ENCODE data around the gene GIPR.

Gene GIPR, protein sequence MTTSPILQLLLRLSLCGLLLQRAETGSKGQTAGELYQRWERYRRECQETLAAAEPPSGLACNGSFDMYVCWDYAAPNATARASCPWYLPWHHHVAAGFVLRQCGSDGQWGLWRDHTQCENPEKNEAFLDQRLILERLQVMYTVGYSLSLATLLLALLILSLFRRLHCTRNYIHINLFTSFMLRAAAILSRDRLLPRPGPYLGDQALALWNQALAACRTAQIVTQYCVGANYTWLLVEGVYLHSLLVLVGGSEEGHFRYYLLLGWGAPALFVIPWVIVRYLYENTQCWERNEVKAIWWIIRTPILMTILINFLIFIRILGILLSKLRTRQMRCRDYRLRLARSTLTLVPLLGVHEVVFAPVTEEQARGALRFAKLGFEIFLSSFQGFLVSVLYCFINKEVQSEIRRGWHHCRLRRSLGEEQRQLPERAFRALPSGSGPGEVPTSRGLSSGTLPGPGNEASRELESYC

GRCh38 chr19:45667620-45668341 lies at the start of gene GIPR:
Gene GIPR (plus strand): TSS chr19:45668221. CDS start chr19:45669521, 1,300 bp downstream.
- TF ChIP-seq, protein P1, sequence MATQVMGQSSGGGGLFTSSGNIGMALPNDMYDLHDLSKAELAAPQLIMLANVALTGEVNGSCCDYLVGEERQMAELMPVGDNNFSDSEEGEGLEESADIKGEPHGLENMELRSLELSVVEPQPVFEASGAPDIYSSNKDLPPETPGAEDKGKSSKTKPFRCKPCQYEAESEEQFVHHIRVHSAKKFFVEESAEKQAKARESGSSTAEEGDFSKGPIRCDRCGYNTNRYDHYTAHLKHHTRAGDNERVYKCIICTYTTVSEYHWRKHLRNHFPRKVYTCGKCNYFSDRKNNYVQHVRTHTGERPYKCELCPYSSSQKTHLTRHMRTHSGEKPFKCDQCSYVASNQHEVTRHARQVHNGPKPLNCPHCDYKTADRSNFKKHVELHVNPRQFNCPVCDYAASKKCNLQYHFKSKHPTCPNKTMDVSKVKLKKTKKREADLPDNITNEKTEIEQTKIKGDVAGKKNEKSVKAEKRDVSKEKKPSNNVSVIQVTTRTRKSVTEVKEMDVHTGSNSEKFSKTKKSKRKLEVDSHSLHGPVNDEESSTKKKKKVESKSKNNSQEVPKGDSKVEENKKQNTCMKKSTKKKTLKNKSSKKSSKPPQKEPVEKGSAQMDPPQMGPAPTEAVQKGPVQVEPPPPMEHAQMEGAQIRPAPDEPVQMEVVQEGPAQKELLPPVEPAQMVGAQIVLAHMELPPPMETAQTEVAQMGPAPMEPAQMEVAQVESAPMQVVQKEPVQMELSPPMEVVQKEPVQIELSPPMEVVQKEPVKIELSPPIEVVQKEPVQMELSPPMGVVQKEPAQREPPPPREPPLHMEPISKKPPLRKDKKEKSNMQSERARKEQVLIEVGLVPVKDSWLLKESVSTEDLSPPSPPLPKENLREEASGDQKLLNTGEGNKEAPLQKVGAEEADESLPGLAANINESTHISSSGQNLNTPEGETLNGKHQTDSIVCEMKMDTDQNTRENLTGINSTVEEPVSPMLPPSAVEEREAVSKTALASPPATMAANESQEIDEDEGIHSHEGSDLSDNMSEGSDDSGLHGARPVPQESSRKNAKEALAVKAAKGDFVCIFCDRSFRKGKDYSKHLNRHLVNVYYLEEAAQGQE (IDR thresholded peaks at IDR 0.05; ENCODE audit: low read depth): no peak
- TF ChIP-seq RAD21 (IDR thresholded peaks at IDR 0.05; ENCODE audit: low read depth) (no peak), TCF12 (IDR thresholded peaks at IDR 0.05; ENCODE audit: low read depth) (no peak), TAF1 (IDR thresholded peaks at IDR 0.05; ENCODE audit: low read depth) (no peak), NFIC (IDR thresholded peaks at IDR 0.05) (no peak), CREB1 (IDR thresholded peaks at IDR 0.05; ENCODE audit: low read depth) (no peak), ZBTB7A (IDR thresholded peaks at IDR 0.05; ENCODE audit: low read depth) (no peak; the same call in 1 of the 2 replicates), EGR1 (IDR thresholded peaks at IDR 0.05) (no peak), EP300 (IDR thresholded peaks at IDR 0.05; ENCODE audit: borderline replicate concordance) (no peak), TEAD4 (IDR thresholded peaks at IDR 0.05) (no peak), FOXM1 (IDR thresholded peaks at IDR 0.05; ENCODE audit: borderline replicate concordance, low read depth) (no peak), CEBPB (IDR thresholded peaks at IDR 0.05) (no peak)
- TF ChIP-seq, protein P2, sequence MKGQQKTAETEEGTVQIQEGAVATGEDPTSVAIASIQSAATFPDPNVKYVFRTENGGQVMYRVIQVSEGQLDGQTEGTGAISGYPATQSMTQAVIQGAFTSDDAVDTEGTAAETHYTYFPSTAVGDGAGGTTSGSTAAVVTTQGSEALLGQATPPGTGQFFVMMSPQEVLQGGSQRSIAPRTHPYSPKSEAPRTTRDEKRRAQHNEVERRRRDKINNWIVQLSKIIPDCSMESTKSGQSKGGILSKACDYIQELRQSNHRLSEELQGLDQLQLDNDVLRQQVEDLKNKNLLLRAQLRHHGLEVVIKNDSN (IDR thresholded peaks at IDR 0.05): no peak
- TF ChIP-seq, protein P3, sequence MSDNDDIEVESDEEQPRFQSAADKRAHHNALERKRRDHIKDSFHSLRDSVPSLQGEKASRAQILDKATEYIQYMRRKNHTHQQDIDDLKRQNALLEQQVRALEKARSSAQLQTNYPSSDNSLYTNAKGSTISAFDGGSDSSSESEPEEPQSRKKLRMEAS (IDR thresholded peaks at IDR 0.05): no peak

GRCh38 chr19:45621389-45621788 lies 46.6 kb upstream of the GIPR start:
- TF ChIP-seq RAD21 (IDR thresholded peaks at IDR 0.05; ENCODE audit: low read depth) (no peak), FOXM1 (IDR thresholded peaks at IDR 0.05; ENCODE audit: borderline replicate concordance, low read depth) (no peak), TAF1 (IDR thresholded peaks at IDR 0.05; ENCODE audit: low read depth) (no peak)

DNA sequence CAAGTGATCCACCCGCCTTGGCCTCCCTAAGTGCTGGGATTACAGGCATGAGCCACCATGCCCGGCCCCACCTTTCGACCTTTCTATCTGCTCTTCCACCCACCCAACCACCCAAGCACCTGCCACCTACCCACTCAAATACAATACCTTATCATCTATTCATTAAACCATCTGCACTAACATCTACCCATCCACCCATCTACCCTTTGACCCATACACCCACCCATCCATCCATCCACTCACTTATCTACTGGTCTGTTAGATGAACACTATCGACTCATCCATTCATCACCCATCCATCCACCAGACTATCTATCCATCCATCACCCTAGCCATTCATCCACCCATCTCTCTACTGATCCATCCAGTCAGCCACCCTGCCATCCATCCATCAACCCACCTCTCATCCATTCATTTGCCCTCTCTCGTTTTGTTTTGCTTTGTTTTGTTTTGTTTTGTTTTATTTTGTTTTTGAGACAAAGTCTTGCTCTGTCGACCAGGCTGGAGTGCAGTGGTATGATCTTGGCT lies 46.0 kb upstream of the GIPR start:
- TF ChIP-seq RAD21 (IDR thresholded peaks at IDR 0.05; ENCODE audit: low read depth) (no peak), EGR1 (IDR thresholded peaks at IDR 0.05) (no peak), ZBTB7A (IDR thresholded peaks at IDR 0.05; ENCODE audit: low read depth) (no peak), NFIC (IDR thresholded peaks at IDR 0.05) (no peak), YY1 (IDR thresholded peaks at IDR 0.05; ENCODE audit: low read depth) (no peak), TCF12 (IDR thresholded peaks at IDR 0.05; ENCODE audit: low read depth) (no peak), FOXM1 (IDR thresholded peaks at IDR 0.05; ENCODE audit: borderline replicate concordance, low read depth) (no peak), CEBPB (IDR thresholded peaks at IDR 0.05) (no peak), EP300 (IDR thresholded peaks at IDR 0.05; ENCODE audit: borderline replicate concordance) (no peak), TAF1 (IDR thresholded peaks at IDR 0.05; ENCODE audit: low read depth) (no peak)
- TF ChIP-seq, protein P2 (IDR thresholded peaks at IDR 0.05): no peak
- TF ChIP-seq, protein P1 (IDR thresholded peaks at IDR 0.05; ENCODE audit: low read depth): no peak
- TF ChIP-seq, protein P3 (IDR thresholded peaks at IDR 0.05): no peak

DNA sequence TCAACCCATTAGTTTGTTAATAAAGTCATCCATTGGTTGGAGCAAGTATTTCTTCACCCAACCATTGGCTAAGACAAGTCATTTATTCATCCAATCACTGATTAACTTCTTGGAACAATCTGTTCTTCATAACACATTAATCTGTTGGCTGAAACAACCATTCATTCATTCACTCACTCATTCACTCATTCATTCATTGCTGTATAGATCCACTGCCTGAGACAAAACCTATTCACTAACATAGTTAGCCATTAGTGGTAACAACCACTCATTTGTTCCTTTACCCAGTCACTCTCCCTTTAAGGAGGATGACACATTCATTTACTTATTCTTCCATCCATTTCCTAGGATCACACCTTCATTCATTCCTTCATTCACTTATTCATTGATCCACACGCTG lies 44.0 kb upstream of the GIPR start:
- TF ChIP-seq NFIC (IDR thresholded peaks at IDR 0.05): no peak
- TF ChIP-seq CEBPB (IDR thresholded peaks at IDR 0.05): no peak
- no peak for TF ChIP-seq TAF1 (IDR thresholded peaks at IDR 0.05; ENCODE audit: low read depth)
- TF ChIP-seq EP300 (IDR thresholded peaks at IDR 0.05; ENCODE audit: borderline replicate concordance): no peak
- TF ChIP-seq, protein P2 (IDR thresholded peaks at IDR 0.05): no peak
- no peak for TF ChIP-seq FOXM1 (IDR thresholded peaks at IDR 0.05; ENCODE audit: borderline replicate concordance, low read depth)
- no peak for TF ChIP-seq ZBTB7A (IDR thresholded peaks at IDR 0.05; ENCODE audit: low read depth)
- TF ChIP-seq CREB1 (IDR thresholded peaks at IDR 0.05; ENCODE audit: low read depth): no peak
- no peak for TF ChIP-seq TCF12 (IDR thresholded peaks at IDR 0.05; ENCODE audit: low read depth)
- TF ChIP-seq, protein P3 (IDR thresholded peaks at IDR 0.05): no peak
- TF ChIP-seq YY1 (IDR thresholded peaks at IDR 0.05; ENCODE audit: low read depth): no peak
- TF ChIP-seq TEAD4 (IDR thresholded peaks at IDR 0.05): no peak

Measured in Ishikawa (cell line).